Gastrocnemius medialis (tissue), 4 donors: ENCODE data around the gene COL3A1. TPM values are rescaled to one million over a fixed set of nuclear protein-coding genes. Genes with fewer than 3 reads are reported as not detected.

Experiments
- ATAC-seq, 2 donors: fragments of 150-250 bp; one replicate each; pipeline ENCODE4 v1.9.1; 2016
- DNase-seq, 2 donors: peaks; one replicate each; pipeline ENCODE4 v3.0.0-alpha.2; 2019
- H3K27ac ChIP-seq, 4 donors: fragments of 200-600 bp; sonication (generic); 1 replicate in 1 of 4; 2 replicates in 3 of 4; pipeline ENCODE4 v1.5.1; 2016 to 2018; ENCODE audit warnings: mild to moderate bottlenecking in 2 of 4, moderate library complexity in 1 of 4
- H3K27me3 ChIP-seq, 3 donors: fragments of 200-600 bp; sonication (generic) in 2 of 3; 1 replicate in 1 of 3; 2 replicates in 2 of 3; pipeline versions ENCODE4 v1.5.1 to v1.6.0; 2016 to 2019; ENCODE audit warnings: mild to moderate bottlenecking in 1 of 3, moderate library complexity in 1 of 3
- H3K36me3 ChIP-seq, 2 donors: fragments of 200-600 bp; sonication (generic) in 1 of 2; one replicate each; pipeline ENCODE4 v1.5.1; 2017 to 2018
- H3K4me1 ChIP-seq, 2 donors: fragments of 200-600 bp; sonication (generic) in 1 of 2; one replicate each; pipeline ENCODE4 v1.5.1; 2016 to 2017; ENCODE audit warnings: mild to moderate bottlenecking in 2 of 2
- H3K4me3 ChIP-seq, 4 donors: fragments of 200-600 bp; sonication (generic) in 3 of 4; 1 replicate in 1 of 4; 2 replicates in 3 of 4; pipeline ENCODE4 v1.5.1; 2016 to 2019; ENCODE audit warnings: mild to moderate bottlenecking in 2 of 4
- H3K9me3 ChIP-seq, 3 donors: fragments of 200-600 bp; sonication (generic) in 2 of 3; 1 replicate in 1 of 3; 2 replicates in 2 of 3; pipeline ENCODE4 v1.5.1; 2016 to 2019
- POLR2A ChIP-seq, 2 donors: fragments of 450-650 bp; IDR thresholded peaks; one replicate each; pipeline ENCODE4 v1.6.1; 2017; ENCODE audit warnings: antibody characterized with exemption in 2 of 2, mild to moderate bottlenecking in 2 of 2, moderate library complexity in 2 of 2
- in situ Hi-C, 4 donors: fragments of 200-750 bp; cut with MboI; loops; one replicate each; pipeline versions ENCODE4 v1.15.0 to v1.8.0; 2017; ENCODE audit warnings: low sequenced_read_pairs in 4 of 4
- intact Hi-C: fragments of 100-400 bp; cut with DNase I; formaldehyde crosslinking; loops from one replicate; pipeline ENCODE4 v1.15.1; 2023; ENCODE audit warnings: low total_unique reads
- total RNA-seq, 4 donors: library from RNA; depleted of rRNA; stranded (reverse); fragments of >200 nt; gene quantifications; one replicate each; pipeline versions ENCODE4 v1.1.0 to v1.2.3, GENCODE V29; 2016
- TF ChIP-seq, protein P1 (sequence below), 5 experiments: fragments of 450-650 bp in 3 of 5; fragments of 200-600 bp in 2 of 5; sonication (generic) in 2 of 5; IDR thresholded peaks in 4 of 5; conservative IDR thresholded peaks in 1 of 5; 1 replicate in 4 of 5; 2 replicates in 1 of 5; pipeline ENCODE4 v1.5.1; 2016 to 2019; ENCODE audit warnings: antibody characterized with exemption in 5 of 5, mild to moderate bottlenecking in 3 of 5, moderate library complexity in 3 of 5

The COL3A1 gene
- total RNA-seq, 4 donors from 2014 or later, result 6.5 to 42.7 (median 15.0) TPM

DNA sequence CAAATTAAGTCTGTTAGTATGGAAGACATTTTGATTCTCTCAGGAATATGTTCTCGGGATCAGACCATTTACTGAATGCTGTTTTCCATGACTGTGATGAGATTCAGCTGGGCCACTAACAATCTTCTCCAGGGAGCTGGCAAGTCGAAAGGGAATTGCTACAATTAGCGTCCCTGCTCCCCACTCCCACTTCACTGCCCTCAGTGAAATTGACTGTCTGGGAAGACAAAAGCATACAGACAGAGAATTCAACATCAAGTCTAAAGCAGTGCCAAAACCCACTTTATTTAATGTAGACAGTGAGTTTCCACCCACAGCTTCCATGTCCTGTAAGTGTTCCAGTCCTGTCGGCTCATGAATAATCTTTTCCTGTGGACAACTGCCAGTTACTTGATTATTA lies 34.0 kb upstream of the COL3A1 start:
- Histone ChIP-seq H3K9me3 (no peaks in the 10 kb centered on the region), H3K4me1 (no peaks in the 10 kb centered on the region), H3K36me3 (no peaks in the 10 kb centered on the region), H3K27me3 (no peaks in the 10 kb centered on the region), H3K27ac (no peak overlapping the region), H3K4me3 (no peak overlapping the region)
- in situ Hi-C loops, result no loop called here
- DNase-seq (no peak), ATAC-seq (no peak)
- TF ChIP-seq POLR2A (IDR thresholded peaks at IDR 0.05), result no peak
- TF ChIP-seq, protein P1, sequence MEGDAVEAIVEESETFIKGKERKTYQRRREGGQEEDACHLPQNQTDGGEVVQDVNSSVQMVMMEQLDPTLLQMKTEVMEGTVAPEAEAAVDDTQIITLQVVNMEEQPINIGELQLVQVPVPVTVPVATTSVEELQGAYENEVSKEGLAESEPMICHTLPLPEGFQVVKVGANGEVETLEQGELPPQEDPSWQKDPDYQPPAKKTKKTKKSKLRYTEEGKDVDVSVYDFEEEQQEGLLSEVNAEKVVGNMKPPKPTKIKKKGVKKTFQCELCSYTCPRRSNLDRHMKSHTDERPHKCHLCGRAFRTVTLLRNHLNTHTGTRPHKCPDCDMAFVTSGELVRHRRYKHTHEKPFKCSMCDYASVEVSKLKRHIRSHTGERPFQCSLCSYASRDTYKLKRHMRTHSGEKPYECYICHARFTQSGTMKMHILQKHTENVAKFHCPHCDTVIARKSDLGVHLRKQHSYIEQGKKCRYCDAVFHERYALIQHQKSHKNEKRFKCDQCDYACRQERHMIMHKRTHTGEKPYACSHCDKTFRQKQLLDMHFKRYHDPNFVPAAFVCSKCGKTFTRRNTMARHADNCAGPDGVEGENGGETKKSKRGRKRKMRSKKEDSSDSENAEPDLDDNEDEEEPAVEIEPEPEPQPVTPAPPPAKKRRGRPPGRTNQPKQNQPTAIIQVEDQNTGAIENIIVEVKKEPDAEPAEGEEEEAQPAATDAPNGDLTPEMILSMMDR (IDR thresholded peaks at IDR 0.05 in 4 of 5, conservative IDR thresholded peaks at IDR 0.05 in 1 of 5), result no peak
- intact Hi-C loops, result no loop called here

DNA sequence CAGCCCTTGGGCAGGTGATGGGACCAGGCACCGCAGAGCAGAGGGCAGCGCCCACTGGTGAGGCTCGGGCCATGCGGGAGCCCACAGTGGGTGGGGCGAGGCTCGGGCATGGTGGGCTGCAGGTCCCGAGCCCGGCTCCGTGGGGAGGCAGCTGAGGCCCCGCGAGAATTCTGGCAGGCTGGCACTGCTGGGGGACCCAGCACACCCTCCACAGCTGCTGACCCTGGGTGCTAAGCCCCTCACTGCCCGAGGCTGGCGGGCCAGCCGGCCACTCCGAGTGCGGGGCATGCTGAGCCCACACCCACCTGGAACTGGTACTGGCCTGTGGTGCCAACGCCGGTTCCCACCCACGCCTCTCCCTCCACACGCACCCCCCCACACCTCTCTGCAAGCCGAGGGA lies 29.7 kb upstream of the COL3A1 start:
- no peak for ATAC-seq
- H3K36me3 ChIP-seq, result no peaks in the 10 kb centered on the region
- DNase-seq, result no peak
- in situ Hi-C loops, result no loop called here
- H3K27ac ChIP-seq, result no peak overlapping the region
- no peak for TF ChIP-seq POLR2A (IDR thresholded peaks at IDR 0.05)
- TF ChIP-seq, protein P1 (IDR thresholded peaks at IDR 0.05 in 4 of 5, conservative IDR thresholded peaks at IDR 0.05 in 1 of 5), result no peak
- no peaks in the 10 kb centered on the region for H3K9me3 ChIP-seq
- no peak overlapping the region for H3K4me3 ChIP-seq
- intact Hi-C loops, result no loop called here
- no peaks in the 10 kb centered on the region for H3K27me3 ChIP-seq
- H3K4me1 ChIP-seq, result no peaks in the 10 kb centered on the region

DNA sequence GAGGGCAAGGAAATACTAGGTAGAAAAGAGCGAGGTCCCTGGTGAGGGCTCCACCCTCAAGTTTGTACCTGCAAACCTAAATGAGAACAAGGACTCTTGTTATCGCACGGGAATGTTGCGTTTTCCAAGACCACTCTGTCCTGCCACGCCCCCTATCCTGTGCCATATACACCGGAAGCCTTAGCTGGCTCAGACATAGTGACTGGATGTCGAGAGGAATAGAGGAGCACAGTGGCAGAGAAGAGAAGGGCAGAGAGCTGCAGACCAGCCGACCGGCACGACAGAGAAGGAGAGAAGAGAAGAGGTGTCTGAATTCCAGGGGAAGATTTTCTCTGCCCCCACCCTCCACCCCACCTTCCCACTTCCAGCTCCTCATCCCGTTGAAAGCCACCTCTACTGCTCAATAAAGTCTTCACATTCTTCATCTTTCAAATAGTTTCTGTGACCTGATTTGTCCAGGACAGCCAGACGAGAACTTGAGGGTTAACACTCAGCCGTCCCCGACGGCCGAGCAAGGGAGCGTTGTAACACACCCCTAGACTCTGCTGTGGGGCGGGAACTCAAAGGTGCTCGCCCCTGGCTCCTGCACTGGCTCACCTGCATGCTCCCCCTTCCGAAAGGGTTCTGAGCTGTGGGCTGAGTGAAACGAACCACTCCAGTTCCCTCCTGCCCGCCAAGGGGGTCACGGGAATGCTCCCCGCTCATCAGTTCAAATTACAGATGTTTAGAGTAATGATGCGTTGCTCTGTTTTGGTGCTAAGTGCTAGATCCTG lies 24.9 kb upstream of the COL3A1 start:
- no peak for TF ChIP-seq POLR2A (IDR thresholded peaks at IDR 0.05)
- TF ChIP-seq, protein P1 (IDR thresholded peaks at IDR 0.05 in 4 of 5, conservative IDR thresholded peaks at IDR 0.05 in 1 of 5), result no peak
- in situ Hi-C loops, result no loop called here

DNA sequence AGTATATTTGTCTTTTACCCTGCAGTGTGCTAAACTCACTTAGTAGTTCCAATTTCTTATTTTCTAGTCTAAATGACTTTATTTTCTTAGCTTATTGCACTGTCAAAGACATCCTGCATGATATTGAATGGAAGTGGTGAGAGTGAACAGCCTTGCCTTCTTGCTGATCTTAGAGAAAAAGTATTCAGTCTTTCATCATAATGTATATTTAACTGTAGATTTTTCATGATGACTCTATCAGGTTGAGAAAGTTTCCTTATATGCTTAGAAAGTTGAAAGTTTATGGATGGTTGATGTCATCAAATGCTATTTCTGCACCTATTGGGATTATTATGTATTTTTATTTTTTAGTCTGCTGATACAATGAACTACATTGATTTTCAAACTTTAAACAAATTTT lies 21.3 kb upstream of the COL3A1 start:
- Histone ChIP-seq H3K36me3 (no peaks in the 10 kb centered on the region), H3K4me1 (no peaks in the 10 kb centered on the region), H3K4me3 (no peak overlapping the region), H3K9me3 (no peaks in the 10 kb centered on the region), H3K27ac (no peak overlapping the region), H3K27me3 (no peaks in the 10 kb centered on the region)
- TF ChIP-seq POLR2A (IDR thresholded peaks at IDR 0.05), result no peak
- TF ChIP-seq, protein P1 (IDR thresholded peaks at IDR 0.05 in 4 of 5, conservative IDR thresholded peaks at IDR 0.05 in 1 of 5), result no peak
- intact Hi-C loops (no loop called here), in situ Hi-C loops (no loop called here)
- DNase-seq, result no peak
- no peak for ATAC-seq

More for the DNA sequence above, 24.9 kb upstream of the COL3A1 start:
- Histone ChIP-seq H3K36me3 (no peaks in the 10 kb centered on the region), H3K27me3 (no peaks in the 10 kb centered on the region), H3K4me3 (no peak overlapping the region), H3K4me1 (no peaks in the 10 kb centered on the region), H3K27ac (no peak overlapping the region), H3K9me3 (no peaks in the 10 kb centered on the region)
- DNase-seq (no peak), ATAC-seq (no peak)
- intact Hi-C loops, result no loop called here

DNA sequence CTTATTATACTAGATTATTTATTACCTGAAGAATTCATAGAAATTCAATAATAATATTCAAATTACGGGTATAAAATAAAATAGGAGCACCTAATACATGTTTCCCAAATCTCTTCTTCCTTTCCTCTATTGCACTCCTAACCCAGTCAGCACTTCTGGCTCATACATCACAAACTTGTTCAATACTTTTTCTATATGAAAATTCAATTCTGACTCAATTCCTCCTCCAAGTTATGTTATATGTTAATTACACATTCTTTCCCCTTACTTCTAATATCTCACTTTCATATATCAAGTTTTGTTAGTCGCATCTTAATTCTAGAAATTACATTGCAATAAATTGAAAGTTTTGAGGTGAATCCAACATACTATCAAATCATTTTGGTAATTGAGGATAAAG lies 17.9 kb upstream of the COL3A1 start:
- no peak overlapping the region for H3K27ac ChIP-seq
- no peaks in the 10 kb centered on the region for H3K9me3 ChIP-seq
- no peaks in the 10 kb centered on the region for H3K36me3 ChIP-seq
- no peak overlapping the region for H3K4me3 ChIP-seq
- TF ChIP-seq, protein P1 (IDR thresholded peaks at IDR 0.05 in 4 of 5, conservative IDR thresholded peaks at IDR 0.05 in 1 of 5), result no peak
- no peak for TF ChIP-seq POLR2A (IDR thresholded peaks at IDR 0.05)
- DNase-seq, result no peak
- no peaks in the 10 kb centered on the region for H3K27me3 ChIP-seq
- intact Hi-C loops, result no loop called here
- ATAC-seq, result no peak
- no peaks in the 10 kb centered on the region for H3K4me1 ChIP-seq
- in situ Hi-C loops, result no loop called here
